Renal pelvis (tissue), 12 donors: ENCODE results near the gene ZNF763. TPM values are rescaled to one million over a fixed set of nuclear protein-coding genes. Genes with fewer than 3 reads are reported as not detected.
A peak's percentile ranks its signal among the peaks of the same experiment; 100 is the strongest.
"Not testable (repeated sequence)": the region's sequence is repeated elsewhere in the genome, so short reads cannot be mapped to it uniquely, and the experiment has no call there.

Experiments
- DNase-seq: peaks from one replicate; pipeline ENCODE4 v3.0.0-alpha.2; 2013
- long read RNA-seq, 16 experiments: transcript quantifications; one replicate each; lab custom pipeline, GENCODE V29; 2026
- polyA plus RNA-seq, 3 donors: library from polyadenylated mRNA; unstranded; fragments of 120-200 nt; gene quantifications; one replicate each; pipeline ENCODE4 v1.2.1, GENCODE V29; 2013; ENCODE audit not compliant: insufficient read length in 3 of 3

The ZNF763 gene
- polyA plus RNA-seq, result 10 to 100 TPM in 2 of 3 donors, 1 to 10 TPM in 1; 6.4 to 11.2 (median 10.8) TPM
- long read RNA-seq, donor 1, partial matches to known transcripts, result 0 of 2 reads
- long read RNA-seq, donor 1, other reads (novel, unspliced or antisense), result 0 of 2 reads
- long read RNA-seq, donor 2, partial matches to known transcripts, result 0 of 2 reads
- long read RNA-seq, donor 2, other reads (novel, unspliced or antisense), result 0 of 2 reads
- long read RNA-seq, donor 3, result 0 reads
- long read RNA-seq, donor 4, partial matches to known transcripts, result 0 of 2 reads
- long read RNA-seq, donor 4, other reads (novel, unspliced or antisense), result 0 of 2 reads
- long read RNA-seq, donor 5, partial matches to known transcripts, result 0 of 2 reads
- long read RNA-seq, donor 5, other reads (novel, unspliced or antisense), result 0 of 2 reads
- long read RNA-seq, donor 6, result 0 reads
- long read RNA-seq, donor 7, partial matches to known transcripts, result 0 of 1 reads
- long read RNA-seq, donor 7, other reads (novel, unspliced or antisense), result 0 of 1 reads
- long read RNA-seq, donor 8, result 0 reads
- long read RNA-seq, donor 9, partial matches to known transcripts, result 0 of 2 reads
- long read RNA-seq, donor 9, other reads (novel, unspliced or antisense), result 0 of 2 reads
- long read RNA-seq, donor 10, partial matches to known transcripts, result 0 of 2 reads
- long read RNA-seq, donor 10, other reads (novel, unspliced or antisense), result 0 of 2 reads
- long read RNA-seq, donor 11, partial matches to known transcripts, result 0 of 4 reads
- long read RNA-seq, donor 11, other reads (novel, unspliced or antisense), result 0 of 4 reads
- long read RNA-seq, donor 12, result 0 reads
- long read RNA-seq, donor 13, partial matches to known transcripts, result 0 of 1 reads
- long read RNA-seq, donor 13, other reads (novel, unspliced or antisense), result 0 of 1 reads
- long read RNA-seq, donor 14, result 0 reads
- long read RNA-seq, donor 15, result 0 reads
- long read RNA-seq, donor 16, partial matches to known transcripts, result 0 of 2 reads
- long read RNA-seq, donor 16, other reads (novel, unspliced or antisense), result 0 of 2 reads

DNA sequence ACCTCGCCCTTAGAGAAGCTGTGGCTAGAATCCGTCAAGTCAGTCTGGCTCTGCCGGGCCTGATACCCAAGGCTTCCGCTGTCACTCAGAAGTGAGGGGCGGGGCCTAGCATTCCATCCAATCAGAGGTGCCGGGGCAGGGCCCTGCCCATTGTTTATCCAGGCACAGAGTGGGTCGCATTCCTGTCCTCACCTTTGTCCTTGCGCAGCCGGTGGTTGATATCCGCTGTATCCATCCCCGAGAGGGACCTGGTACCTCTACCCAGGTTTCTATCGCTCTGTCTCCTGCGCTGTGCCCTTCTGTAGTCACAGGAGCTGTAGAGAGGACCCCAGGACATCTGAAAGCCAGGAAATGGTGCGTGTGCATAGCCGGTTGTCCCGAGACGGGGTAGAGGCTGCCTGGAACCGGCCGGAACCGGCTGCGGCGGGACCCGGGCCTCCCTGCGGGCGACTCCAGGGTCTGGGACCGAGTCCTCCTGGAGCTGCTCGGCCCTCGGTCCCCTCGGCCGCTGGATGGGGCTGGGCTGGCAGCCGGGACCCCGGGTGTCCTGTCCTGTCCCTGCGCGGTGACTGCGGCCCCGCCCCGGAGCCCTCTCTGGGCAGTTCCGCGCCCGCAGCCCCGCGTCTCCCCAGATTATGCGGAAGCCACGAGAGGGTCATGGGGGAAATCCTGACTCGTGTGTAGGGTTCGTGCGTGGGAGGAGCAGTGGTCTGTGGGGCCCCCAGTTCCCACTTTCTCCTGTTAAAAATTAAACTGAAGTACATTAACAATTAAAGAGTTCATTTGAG lies at the start of gene ZNF763:
Gene ZNF763 (plus strand): TSS at position 183 of the 788 bp plus-strand sequence. CDS start 169 bp downstream, at position 352.
- DNase-seq, result peak; percentile 93

DNA sequence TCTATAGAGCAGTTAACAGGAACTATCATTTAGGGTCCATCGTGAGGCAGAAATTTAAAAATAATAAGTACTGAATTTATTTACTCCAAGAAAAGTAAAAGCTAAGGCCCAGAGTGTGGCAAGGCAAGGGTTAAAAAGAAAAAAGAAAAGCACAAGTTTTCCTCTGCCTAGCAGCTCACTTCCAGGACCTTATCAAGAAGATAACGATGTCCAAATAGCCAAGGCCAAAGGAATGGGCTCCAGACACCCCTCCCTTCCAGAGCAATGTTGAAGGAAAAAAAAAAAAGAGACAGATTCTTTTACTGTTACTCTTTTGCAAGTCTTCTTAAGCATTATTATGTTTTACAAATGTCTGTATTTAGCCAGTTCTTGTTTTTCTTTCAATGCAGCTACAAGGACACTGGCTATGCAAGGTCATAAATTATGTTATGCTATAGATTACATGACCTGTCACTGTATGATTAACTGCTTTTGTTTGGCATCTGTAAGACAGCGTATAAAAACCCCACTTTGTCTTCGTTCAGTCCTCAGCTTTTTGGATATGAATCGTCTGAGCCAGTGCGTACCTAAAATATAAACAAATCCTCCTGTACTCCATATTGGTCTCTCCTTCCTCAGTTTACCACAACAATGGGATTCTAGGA lies 42.9 kb upstream of the ZNF763 start:
- no peak for DNase-seq

DNA sequence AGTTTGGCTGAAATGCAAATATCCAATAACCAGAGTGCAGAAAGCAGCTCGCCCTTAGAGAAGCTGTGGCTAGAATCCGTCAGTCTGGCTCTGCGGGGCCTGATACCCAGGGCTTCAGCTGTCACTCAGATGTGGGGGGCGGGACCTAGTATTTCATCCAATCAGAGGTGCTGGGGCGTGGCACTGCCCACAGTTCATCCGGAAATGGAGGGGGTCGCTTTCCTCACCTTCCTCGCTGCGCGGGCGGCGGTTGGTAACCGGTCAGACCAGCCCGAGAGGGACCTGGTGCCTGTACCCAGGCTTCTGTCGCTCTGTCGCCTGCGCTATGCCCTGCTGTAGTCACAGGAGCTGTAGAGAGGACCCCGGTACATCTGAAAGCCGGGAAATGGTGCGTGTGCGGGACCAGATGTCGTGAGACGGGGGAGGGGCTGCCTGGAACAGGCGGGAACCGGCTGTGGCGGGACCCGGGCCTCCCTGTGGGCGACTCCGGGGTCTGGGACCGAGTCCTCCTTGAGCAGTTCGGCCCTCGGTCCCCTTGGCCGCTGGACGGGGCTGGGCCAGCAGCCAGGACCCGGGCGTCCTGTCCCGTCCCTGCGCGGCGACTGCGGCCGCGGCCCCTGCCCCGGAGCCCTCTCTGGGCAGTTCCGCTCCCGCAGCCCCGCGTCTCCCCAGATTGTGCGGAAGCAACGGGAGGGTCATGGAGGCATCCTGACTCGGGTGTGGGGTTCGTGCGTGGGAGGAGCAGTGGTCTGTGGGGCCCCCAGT lies 39.8 kb upstream of the ZNF763 start, which contains the start of gene ZNF700:
Gene ZNF700 (plus strand): TSS at position 222 of the 765 bp plus-strand sequence. CDS start 104 bp downstream, at position 326.
- peak; percentile 93 for DNase-seq

DNA sequence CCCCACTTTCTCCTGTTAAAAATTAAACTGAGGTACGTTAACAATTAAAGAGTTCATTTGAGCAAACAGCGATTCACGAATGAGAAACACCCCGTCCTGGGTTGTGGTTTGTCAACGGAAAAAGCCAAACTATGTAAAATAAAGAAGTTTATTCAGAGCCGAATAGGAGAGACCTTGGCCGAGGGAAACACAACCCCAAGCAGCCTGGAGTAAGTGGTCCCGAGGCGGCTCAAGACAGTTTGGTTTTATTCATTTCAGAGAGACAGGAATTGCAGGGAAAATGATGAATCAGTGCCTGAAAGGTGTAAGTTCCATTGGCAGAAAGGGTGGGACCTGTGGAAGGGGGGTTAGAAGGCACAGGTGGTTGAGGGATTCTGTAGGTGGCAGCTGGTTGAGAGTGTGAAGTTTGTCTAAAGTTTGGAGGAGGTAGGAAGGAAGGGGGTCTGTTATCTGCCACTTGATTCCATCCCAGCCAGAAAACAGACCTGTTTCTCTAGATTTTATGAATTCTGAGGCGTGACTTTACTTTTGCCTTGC lies 39.1 kb upstream of the ZNF763 start:
- DNase-seq, result not testable (repeated sequence)

DNA sequence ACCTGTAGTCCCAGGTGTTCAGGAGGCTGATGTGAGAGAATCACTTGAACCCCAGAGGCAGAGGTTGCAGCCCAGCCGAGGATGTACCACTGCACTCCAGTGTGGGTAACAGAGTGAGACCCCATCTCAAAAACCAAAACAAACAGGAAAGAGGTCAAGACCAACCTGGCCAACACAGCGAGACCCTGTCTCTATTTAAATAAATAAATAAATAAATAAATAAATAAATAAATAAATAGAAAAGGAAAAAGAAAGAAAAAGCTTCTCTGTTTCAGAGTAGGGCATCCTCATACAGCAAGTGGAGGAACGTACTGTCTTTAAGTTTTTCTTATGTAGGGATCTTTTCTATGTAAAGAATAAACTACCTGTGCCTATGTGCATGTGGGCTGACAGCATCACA lies 37.6 kb upstream of the ZNF763 start:
- no peak for DNase-seq

DNA sequence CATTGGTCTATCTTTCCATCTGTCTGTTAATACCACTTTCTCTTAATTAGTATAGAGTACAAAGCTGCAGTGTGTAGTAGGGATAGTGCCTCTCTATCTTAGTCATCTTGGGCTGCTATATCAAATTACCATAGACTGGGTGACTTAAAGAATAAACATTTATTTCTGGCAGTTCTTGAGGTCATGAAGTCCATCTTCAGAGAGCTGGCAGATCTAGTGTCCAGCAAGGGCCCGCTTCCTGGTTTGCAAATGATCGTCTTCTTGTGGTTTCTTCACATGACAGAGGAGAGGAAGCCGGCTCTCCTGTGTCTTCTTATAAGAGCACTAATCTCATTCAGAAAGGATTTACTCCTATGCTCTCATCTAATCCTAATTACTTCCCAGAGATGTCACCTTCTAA lies 33.8 kb upstream of the ZNF763 start:
- no peak for DNase-seq

DNA sequence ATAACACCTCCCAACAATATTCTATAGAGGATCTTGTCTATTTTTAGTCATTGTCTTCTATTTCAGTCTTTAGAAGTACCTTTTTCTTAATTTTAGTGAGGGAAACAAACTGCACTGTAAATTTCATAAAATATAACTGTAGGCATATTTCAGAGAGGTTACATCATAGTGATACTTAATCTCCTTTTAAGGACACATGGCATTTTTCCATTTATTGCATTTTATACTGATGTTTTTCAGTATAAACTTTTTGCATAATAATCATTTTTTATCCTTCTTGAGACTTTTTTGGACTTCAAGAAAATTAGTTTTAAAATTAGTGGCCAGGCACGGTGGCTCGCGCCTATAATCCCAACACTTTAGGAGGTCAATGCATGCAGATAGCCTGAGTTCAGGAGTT lies 33.3 kb upstream of the ZNF763 start:
- no peak for DNase-seq

DNA sequence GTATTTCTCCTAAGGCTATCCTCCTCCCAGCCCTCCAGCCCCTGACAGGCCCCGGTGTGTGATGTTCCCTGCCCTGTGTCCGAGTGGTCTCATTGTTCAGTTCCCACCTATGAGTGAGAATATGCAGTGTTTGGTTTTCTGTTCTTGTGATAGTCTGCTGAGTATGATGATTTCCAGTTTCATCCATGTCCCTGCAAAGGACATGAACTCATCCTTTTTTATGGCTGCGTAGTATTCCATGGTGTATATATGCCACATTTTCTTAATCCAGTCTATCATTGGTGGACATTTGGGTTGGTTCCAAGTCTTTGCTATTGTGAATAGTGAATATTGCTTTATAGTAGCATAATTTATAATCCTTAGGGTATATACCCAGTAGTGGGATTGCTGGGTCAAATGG lies 29.0 kb upstream of the ZNF763 start:
- not testable (repeated sequence) for DNase-seq

DNA sequence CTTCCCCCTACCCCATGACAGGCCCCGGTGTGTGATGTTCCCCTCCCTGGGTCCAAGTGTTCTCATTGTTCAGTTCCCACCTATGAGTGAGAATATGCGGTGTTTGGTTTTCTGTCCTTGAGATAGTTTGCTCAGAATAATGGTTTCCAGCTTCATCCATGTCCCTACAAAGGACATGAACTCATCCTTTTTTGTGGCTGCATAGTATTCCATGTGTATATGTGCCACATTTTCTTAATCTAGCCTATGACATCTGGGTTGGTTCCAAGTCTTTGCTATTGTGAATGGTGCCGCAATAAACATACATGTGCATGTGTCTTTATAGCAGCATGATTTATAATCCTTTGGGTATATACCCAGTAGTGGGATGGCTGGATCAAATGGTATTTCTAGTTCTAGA lies 26.5 kb upstream of the ZNF763 start:
- DNase-seq, result not testable (repeated sequence)

DNA sequence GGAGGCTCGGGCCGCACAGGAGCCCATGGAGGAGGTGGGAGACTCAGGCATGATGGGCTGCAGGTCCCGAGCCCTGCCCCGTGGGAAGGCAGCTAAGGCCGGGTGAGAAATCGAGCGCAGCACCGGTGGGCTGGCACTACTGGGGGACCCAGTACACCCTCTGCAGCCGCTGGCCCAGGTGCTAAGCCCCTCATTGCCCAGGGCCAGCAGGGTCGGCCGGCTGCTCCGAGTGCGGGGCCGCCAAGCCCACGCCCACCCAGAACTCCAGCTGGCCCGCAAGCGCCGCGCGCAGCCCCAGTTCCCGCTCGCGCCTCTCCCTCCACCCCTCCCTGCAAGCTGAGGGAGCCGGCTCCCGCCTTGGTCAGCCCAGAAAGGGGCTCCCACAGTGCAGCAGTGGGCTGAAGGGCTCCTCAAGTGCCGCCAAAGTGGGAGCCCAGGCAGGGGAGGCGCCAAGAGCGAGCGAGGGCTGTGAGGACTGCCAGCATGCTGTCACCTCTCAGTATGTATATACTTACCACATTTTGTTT lies 23.4 kb upstream of the ZNF763 start:
- DNase-seq, result not testable (repeated sequence)

DNA sequence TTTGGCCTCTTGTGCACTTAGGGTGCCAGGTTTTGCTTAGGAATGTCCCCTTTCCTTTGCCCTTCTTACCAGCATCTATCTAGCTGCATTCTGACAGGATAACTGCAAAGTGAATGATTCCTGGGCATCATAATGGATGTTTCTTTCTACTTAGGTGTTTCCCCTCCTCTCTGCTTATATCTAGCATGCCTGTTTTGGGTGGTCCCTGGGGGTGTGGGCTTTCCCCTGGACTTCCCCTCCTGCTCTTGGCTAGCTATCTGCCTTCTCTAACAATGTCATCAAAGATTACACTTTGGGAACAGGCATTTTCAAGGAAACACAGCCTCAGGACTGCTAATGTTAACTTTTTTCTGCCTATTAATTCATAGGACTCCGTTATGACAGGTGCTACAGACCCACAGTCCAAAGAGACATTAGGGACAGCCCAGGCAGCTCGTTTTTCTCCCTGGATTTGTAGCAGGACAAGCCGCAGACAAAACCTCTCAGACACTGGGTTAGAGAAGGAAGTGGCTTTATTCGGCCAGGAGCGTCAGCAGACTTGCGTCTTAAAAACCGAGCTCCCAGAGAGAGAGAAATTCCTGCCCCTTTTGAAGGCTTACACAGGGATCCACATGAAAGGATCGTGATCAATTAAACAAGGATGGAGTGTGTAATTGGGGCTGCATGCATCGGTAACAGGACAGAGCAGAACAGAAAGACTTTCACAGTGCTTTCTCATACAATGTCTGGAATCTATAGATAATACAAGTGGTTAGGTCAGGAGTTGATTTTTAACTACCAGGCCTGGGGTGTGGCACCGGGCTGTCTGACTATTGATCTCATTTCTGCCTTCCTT lies 22.6 kb upstream of the ZNF763 start:
- no peak for DNase-seq

DNA sequence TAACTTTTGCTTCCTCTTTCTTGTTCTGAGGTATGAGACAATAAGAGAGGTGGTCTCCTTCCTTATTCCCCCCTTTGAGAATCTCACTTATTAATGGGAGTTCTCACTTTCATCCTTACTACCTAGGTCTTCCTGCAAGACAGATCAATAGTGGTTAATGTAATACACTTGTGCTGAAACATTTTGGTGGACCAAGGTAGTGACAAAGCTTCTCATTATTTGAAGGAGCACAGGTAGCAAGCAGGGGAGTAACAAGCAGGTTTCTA lies 22.1 kb upstream of the ZNF763 start:
- no peak for DNase-seq

DNA sequence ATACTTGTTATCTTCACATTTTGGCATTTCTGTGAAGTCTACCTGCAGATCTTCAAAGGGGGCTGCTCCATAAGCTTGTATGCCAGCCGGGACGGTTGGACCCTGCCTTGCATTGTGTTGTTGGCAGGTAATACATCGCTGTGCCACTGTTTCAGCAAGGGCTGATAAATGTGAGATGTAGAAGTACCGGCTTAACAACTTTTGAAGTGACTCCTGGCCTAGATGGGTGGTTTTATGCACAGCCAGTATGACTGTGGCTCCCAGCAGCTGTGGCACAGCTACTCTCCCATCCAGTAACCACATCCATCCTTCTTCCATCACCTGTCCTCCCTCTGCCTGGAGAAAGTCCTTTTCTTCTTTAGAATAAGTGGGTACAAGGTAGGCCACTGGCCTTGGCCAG lies 20.2 kb upstream of the ZNF763 start:
- no peak for DNase-seq

DNA sequence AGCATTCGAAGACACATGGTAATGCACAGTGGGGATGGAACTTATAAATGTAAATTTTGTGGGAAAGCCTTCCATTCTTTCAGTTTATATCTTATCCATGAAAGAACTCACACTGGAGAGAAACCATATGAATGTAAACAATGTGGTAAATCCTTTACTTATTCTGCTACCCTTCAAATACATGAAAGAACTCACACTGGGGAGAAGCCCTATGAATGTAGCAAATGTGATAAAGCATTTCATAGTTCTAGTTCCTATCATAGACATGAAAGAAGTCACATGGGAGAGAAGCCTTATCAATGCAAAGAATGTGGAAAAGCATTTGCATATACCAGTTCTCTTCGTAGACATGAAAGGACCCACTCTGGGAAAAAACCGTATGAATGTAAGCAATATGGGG lies 16.2 kb upstream of the ZNF763 start:
- DNase-seq, result no peak

DNA sequence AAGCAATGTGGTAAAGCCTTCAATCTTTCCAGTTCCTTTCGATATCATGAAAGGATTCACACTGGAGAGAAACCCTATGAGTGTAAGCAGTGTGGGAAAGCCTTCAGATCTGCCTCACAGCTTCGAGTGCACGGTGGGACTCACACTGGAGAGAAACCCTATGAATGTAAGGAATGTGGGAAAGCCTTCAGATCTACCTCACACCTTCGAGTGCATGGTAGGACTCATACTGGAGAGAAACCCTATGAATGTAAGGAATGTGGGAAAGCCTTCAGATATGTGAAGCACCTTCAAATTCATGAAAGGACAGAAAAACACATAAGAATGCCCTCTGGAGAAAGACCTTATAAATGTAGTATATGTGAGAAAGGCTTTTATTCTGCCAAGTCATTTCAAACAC lies 15.6 kb upstream of the ZNF763 start:
- no peak for DNase-seq

DNA sequence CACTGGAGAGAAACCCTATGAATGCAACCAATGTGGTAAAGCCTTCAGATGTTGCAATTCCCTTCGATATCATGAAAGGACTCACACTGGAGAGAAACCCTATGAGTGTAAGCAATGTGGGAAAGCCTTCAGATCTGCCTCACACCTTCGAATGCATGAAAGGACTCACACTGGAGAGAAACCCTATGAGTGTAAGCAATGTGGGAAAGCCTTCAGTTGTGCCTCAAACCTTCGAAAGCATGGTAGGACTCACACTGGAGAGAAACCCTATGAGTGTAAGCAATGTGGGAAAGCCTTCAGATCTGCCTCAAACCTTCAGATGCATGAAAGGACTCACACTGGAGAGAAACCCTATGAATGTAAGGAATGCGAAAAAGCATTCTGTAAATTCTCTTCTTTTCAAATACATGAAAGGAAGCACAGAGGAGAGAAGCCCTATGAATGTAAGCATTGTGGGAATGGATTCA lies 15.2 kb upstream of the ZNF763 start:
- DNase-seq, result not testable (repeated sequence)

DNA sequence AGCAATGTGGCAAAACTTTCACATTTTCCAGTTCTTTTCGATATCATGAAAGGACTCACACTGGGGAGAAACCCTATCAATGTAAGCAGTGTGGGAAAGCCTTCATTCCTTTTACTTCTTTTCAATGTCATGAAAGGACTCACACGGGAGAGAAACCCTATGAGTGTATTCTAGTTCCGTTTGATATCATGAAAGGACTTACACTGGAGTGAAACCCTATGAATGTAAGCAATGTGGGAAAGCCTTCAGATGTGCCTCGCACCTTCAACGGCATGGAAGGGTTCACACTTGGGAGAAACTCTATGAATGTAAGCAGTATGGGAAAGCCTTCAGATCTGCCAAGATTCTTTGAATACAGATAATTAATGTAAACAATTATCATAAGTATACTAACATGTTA lies 14.5 kb upstream of the ZNF763 start:
- no peak for DNase-seq

DNA sequence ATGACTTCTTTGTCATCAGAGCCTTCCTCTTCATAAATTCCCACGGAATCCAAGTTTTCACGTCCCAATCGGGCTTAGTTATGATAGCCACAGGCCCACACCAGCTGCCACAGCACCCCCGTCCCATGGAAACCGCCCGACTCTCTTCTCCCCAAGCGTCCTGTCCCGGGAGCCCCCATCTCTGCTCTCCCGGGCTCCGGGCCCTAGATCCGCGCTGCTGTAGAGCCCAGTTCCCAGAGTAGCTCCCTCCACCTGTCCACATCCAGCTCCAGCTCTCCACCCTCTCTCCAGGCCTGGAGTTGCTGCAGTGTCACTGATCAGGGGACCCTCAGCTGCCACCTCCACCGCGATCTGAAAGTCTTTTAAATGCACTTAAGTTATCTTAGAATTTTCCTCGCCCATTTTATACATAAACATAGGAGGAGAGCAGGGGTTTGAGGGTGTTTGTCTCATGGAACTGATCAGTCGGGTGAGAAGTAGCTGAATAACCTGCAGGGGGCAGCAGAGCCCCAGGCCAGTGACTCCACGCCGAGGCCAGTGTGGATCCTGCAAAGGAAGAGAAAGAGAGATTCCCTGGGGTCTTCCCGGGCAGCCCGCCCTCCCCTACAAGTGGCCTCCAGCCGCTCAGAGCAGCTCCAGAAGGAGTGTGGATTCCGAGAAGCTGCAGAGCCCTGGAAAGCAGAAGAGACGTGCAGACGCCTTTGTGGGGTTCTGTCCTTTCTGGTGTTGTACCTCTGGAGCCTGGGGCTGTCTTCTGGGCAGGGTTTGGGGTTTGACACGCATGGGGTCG lies 1.1 kb upstream of the ZNF763 start:
- DNase-seq, result peak; percentile 82
